Chondrocyte (in vitro differentiated cells): ENCODE data around the gene TES. TPM values are rescaled to one million over a fixed set of nuclear protein-coding genes. Genes with fewer than 3 reads are reported as not detected.
"Not testable (repeated sequence)": the region's sequence is repeated elsewhere in the genome, so short reads cannot be mapped to it uniquely, and the experiment has no call there.

Experiments used
- DNase-seq: peaks from one replicate; pipeline ENCODE4 v3.0.0; 2021; ENCODE audit warnings: mixed read lengths, low spot score
- H3K27ac Mint-ChIP-seq: one replicate; pipeline ENCODE4 v1.8.0; 2021; ENCODE audit warnings: mild to moderate bottlenecking, moderate library complexity, mixed read lengths; ENCODE audit not compliant: unreplicated experiment
- H3K27me3 Mint-ChIP-seq: 2 replicates; pipeline ENCODE4 v1.8.0; 2021; ENCODE audit warnings: low read depth, mixed read lengths
- H3K36me3 Mint-ChIP-seq: 2 replicates; pipeline ENCODE4 v1.8.0; 2021; ENCODE audit warnings: low read depth, mixed read lengths
- H3K4me1 Mint-ChIP-seq: 2 replicates; pipeline ENCODE4 v1.8.0; 2021; ENCODE audit warnings: low read depth, mild to moderate bottlenecking, mixed read lengths
- H3K4me3 Mint-ChIP-seq: one replicate; pipeline ENCODE4 v1.8.0; 2021; ENCODE audit warnings: mild to moderate bottlenecking, moderate library complexity, mixed read lengths; ENCODE audit not compliant: unreplicated experiment
- H3K9me3 Mint-ChIP-seq: 2 replicates; pipeline ENCODE4 v1.8.0; 2021; ENCODE audit warnings: low read depth, mixed read lengths
- total RNA-seq: library from RNA; stranded (reverse); gene quantifications from 3 replicates; pipeline ENCODE4 v1.2.1, GENCODE V29; 2021
- TF ChIP-seq, protein P1 (sequence below): fragments of 200-600 bp; sonication (generic); IDR thresholded peaks from 2 replicates; pipeline ENCODE4 v1.5.0; 2021; ENCODE audit warnings: antibody characterized with exemption, mild to moderate bottlenecking, moderate library complexity

The TES gene
- total RNA-seq, 1 donor from 2014 or later, result 261 TPM

- H3K27me3 Mint-ChIP-seq, result no peaks in the 10 kb centered on the region
- H3K36me3 Mint-ChIP-seq, result peaks cover 6% of the 10 kb centered on the region
- no peak for DNase-seq
- H3K27ac Mint-ChIP-seq, result no peak overlapping the region
- peaks cover 27% of the 10 kb centered on the region for H3K9me3 Mint-ChIP-seq
- TF ChIP-seq, protein P1, sequence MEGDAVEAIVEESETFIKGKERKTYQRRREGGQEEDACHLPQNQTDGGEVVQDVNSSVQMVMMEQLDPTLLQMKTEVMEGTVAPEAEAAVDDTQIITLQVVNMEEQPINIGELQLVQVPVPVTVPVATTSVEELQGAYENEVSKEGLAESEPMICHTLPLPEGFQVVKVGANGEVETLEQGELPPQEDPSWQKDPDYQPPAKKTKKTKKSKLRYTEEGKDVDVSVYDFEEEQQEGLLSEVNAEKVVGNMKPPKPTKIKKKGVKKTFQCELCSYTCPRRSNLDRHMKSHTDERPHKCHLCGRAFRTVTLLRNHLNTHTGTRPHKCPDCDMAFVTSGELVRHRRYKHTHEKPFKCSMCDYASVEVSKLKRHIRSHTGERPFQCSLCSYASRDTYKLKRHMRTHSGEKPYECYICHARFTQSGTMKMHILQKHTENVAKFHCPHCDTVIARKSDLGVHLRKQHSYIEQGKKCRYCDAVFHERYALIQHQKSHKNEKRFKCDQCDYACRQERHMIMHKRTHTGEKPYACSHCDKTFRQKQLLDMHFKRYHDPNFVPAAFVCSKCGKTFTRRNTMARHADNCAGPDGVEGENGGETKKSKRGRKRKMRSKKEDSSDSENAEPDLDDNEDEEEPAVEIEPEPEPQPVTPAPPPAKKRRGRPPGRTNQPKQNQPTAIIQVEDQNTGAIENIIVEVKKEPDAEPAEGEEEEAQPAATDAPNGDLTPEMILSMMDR, result no peak
- H3K4me3 Mint-ChIP-seq, result no peak overlapping the region
- H3K4me1 Mint-ChIP-seq, result no peaks in the 10 kb centered on the region
Measured at GRCh38 chr7:116293633-116294032, 83.3 kb downstream of the TES start.

GRCh38 chr7:116295903-116296302 is 85.6 kb downstream of the TES start:
- not testable (repeated sequence) for H3K4me1 Mint-ChIP-seq, H3K36me3 Mint-ChIP-seq

DNA sequence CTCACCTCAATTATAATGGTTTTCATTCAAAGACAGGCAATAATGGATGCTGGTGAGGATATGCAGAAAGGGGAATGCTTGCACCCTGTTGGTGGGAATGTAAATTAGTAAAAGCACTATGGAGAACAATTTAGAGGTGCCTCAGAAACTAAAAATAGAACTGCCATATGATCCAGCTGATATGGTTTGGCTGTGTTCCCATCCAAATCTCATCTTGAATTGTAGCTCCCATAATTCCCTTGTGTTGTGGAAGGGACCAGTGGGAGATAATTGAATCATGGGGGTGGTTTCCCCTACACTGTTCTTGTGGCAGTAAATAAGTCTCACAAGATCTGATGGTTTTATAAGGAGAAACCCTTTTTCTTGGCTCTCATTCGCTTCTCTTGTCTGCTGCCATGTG is 87.7 kb downstream of the TES start:
- TF ChIP-seq, protein P1, result no peak
- Mint-ChIP-seq H3K4me3 (no peak overlapping the region), H3K9me3 (peaks cover 22% of the 10 kb centered on the region), H3K36me3 (peaks cover 3% of the 10 kb centered on the region), H3K27ac (no peak overlapping the region), H3K4me1 (peaks cover 2% of the 10 kb centered on the region), H3K27me3 (no peaks in the 10 kb centered on the region)
- no peak for DNase-seq

More at GRCh38 chr7:116295903-116296302, 85.6 kb downstream of the TES start:
- not testable (repeated sequence) for H3K27ac Mint-ChIP-seq, H3K27me3 Mint-ChIP-seq, DNase-seq, H3K4me3 Mint-ChIP-seq
- peaks cover 30% of the 10 kb centered on the region for H3K9me3 Mint-ChIP-seq

GRCh38 chr7:116298576-116298975 is 88.2 kb downstream of the TES start:
- H3K9me3 Mint-ChIP-seq, result peaks cover 21% of the 10 kb centered on the region
- H3K36me3 Mint-ChIP-seq, result peaks cover 3% of the 10 kb centered on the region
- no peak for DNase-seq
- H3K4me1 Mint-ChIP-seq, result peaks cover 2% of the 10 kb centered on the region
- H3K27ac Mint-ChIP-seq, result no peak overlapping the region
- TF ChIP-seq, protein P1, result no peak
- no peaks in the 10 kb centered on the region for H3K27me3 Mint-ChIP-seq
- H3K4me3 Mint-ChIP-seq, result no peak overlapping the region

DNA sequence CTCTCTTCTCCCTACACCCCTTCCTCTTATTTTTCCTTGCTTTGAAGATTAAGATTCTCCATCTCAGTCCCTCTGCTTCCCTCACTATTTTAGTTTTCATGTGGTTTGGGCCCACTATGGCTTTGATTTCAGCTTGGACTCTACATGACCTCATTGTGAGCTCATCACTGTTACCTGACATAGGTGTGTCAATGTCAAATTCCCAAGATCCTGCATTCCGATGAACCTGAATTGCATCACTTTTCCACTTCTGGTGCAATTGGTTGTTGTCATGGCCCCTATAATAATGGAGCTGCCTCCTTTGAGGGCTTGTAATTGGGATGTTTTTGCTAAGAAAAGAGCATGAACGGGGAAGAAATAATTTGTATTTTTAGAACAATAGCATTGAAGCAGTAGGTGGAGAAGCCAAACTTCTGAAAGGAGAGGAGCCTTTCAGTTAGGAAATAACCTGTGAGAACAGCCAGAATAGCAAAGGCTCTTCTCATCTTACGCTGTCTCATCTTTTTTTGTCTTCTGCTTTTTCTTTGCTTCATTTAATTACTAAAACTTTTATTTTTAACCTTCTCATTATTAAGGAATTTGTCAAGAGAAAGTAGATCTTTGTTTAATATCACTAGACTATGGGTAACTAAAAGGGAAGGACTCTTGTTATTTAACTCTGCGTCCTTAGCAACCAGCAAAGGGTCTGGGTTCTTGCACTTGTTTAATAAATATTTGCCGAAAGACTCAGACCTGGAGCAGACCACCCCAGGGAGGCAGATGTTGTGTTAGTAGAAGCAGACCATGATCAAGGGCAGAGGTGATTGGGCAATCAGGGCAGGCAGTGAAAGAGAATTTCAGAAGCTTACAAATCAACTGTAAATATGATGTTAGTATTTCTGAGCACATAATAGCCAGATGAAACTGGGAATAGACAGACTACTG is 95.4 kb downstream of the TES start:
- Mint-ChIP-seq H3K36me3 (no peaks in the 10 kb centered on the region), H3K4me3 (no peak overlapping the region), H3K9me3 (no peaks in the 10 kb centered on the region), H3K27ac (peak overlapping the region; percentile 39), H3K27me3 (no peaks in the 10 kb centered on the region), H3K4me1 (peaks cover 12% of the 10 kb centered on the region)
- DNase-seq, result no peak
- TF ChIP-seq, protein P1, result no peak
